GM23248 (cell line): ENCODE results near the gene CCT3.
"Not testable (repeated sequence)": the region's sequence is repeated elsewhere in the genome, so short reads cannot be mapped to it uniquely, and the experiment has no call there.

Experiments
- EZH2 ChIP-seq: fragments of 200-600 bp; sonication (generic); IDR thresholded peaks from 2 replicates; pipeline ENCODE4 v1.6.1; 2018; ENCODE audit warnings: antibody characterized with exemption, mild to moderate bottlenecking; ENCODE audit not compliant: insufficient read depth, poor library complexity, severe bottlenecking
- EZH2phosphoT487 ChIP-seq: fragments of 200-600 bp; sonication (generic); IDR thresholded peaks from 2 replicates; pipeline ENCODE4 v1.6.1; 2018; ENCODE audit warnings: antibody characterized with exemption, moderate library complexity, mild to moderate bottlenecking, low read depth; ENCODE audit not compliant: insufficient read depth

GRCh38 chr1:156323179-156323578 lies 14.9 kb downstream of the CCT3 start:
- TF ChIP-seq EZH2phosphoT487, EZH2: not testable (repeated sequence)
